HG02852 (cell line): ENCODE data around the gene PLEKHG2.

Source experiments
- ATAC-seq: cut with Tn5 transposase; IDR thresholded peaks from one replicate; pipeline ENCODE4 v1.9.1; 2021; ENCODE audit warnings: mild to moderate bottlenecking, moderate library complexity; ENCODE audit not compliant: unreplicated experiment

PLEKHG2 gene

GRCh38 chr19:39382991-39383828 lies 29.3 kb upstream of the PLEKHG2 start:
- no peak for ATAC-seq

GRCh38 chr19:39384839-39385568 lies 27.5 kb upstream of the PLEKHG2 start:
- ATAC-seq: no peak

- no peak for ATAC-seq
These were observed 26.6 kb upstream of the PLEKHG2 start for GRCh38 chr19:39385629-39386411.

GRCh38 chr19:39386557-39386956 lies 25.9 kb upstream of the PLEKHG2 start:
- ATAC-seq: no peak

GRCh38 chr19:39388657-39389056 lies 23.8 kb upstream of the PLEKHG2 start:
- ATAC-seq: no peak

GRCh38 chr19:39389631-39390414 lies 22.6 kb upstream of the PLEKHG2 start:
- no peak for ATAC-seq

- no peak for ATAC-seq
These were observed 22.1 kb upstream of the PLEKHG2 start for GRCh38 chr19:39390451-39390750.

GRCh38 chr19:39390751-39391437 lies 21.6 kb upstream of the PLEKHG2 start, which contains the start of the genes MED29 and PAF1:
MED29 (plus strand) TSS chr19:39391378; CDS start chr19:39391423, 45 bp downstream.
PAF1 (minus strand) TSS chr19:39391106; CDS start chr19:39390864, 242 bp downstream.
- peak; percentile 90 for ATAC-seq

GRCh38 chr19:39397360-39398296 lies 14.8 kb upstream of the PLEKHG2 start:
- ATAC-seq: no peak

GRCh38 chr19:39398297-39398864 lies 14.1 kb upstream of the PLEKHG2 start:
- ATAC-seq: no peak

GRCh38 chr19:39399668-39400050 lies 12.8 kb upstream of the PLEKHG2 start:
- ATAC-seq: no peak

GRCh38 chr19:39400061-39400460 lies 12.4 kb upstream of the PLEKHG2 start:
- ATAC-seq: no peak

- no peak for ATAC-seq
These were observed 11.4 kb upstream of the PLEKHG2 start for GRCh38 chr19:39401070-39401548.

GRCh38 chr19:39401549-39402345 lies 10.7 kb upstream of the PLEKHG2 start:
- no peak for ATAC-seq

- peak; percentile 24 for ATAC-seq
These were observed 9.8 kb upstream of the PLEKHG2 start for GRCh38 chr19:39402346-39403300.
